Brain pericyte (primary cell): Measurements from ENCODE around the gene OSBPL10.
"Not testable (repeated sequence)": the region's sequence is repeated elsewhere in the genome, so short reads cannot be mapped to it uniquely, and the experiment has no call there.

Experiments
- DNase-seq: peaks from one replicate; pipeline ENCODE4 v3.0.0-alpha.2; 2012; ENCODE audit warnings: low read depth, low spot score

The OSBPL10 gene, protein sequence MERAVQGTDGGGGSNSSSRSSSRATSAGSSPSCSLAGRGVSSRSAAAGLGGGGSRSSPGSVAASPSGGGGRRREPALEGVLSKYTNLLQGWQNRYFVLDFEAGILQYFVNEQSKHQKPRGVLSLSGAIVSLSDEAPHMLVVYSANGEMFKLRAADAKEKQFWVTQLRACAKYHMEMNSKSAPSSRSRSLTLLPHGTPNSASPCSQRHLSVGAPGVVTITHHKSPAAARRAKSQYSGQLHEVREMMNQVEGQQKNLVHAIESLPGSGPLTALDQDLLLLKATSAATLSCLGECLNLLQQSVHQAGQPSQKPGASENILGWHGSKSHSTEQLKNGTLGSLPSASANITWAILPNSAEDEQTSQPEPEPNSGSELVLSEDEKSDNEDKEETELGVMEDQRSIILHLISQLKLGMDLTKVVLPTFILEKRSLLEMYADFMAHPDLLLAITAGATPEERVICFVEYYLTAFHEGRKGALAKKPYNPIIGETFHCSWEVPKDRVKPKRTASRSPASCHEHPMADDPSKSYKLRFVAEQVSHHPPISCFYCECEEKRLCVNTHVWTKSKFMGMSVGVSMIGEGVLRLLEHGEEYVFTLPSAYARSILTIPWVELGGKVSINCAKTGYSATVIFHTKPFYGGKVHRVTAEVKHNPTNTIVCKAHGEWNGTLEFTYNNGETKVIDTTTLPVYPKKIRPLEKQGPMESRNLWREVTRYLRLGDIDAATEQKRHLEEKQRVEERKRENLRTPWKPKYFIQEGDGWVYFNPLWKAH

DNA sequence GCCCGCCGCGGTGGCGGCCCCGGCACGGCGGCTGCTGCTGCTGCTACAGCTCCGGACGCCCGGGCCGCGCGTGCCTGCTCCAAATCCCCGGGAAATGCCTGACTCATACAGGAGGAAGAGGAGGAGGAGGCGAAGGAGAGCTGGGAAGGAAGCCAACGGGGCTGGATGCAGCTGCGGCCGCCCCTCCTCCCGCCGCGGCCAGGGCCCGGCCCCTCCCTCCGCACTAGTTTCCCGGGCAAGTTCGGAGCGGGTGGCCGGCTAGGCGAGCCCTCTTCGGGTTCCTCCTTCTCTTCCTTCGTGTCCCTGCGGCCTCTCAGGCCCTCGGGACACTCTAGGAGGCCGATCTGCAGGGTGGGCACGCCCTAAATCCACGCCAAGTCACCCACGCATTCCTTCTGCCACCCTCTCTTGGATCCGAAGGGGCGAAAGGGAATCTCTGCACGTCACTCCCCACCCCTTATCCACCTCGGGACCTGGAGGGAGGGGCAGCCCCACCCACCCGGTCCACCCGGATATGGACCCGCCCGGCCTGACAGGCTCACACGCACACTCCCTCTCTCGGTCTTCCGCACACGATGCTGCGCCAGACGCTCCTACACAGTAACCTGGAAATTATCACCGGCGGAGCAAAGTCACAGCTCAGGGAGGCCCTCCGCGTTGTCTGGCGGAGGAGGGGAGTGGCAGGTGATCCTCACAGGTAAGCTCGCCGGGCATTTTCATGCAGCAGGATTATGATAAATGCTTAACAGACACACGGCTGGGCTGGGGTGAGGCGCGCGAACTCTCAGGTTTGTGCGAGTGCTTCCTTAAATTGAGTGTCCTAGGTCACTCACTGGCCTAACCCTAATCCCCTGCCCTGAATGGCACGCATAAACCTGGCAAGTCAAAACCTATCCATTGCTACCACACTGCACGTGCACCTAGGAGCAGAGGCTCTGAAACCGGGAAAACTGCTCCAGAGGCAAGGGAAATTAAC is at the start of gene OSBPL10, which contains the start of gene ZNF860:
Gene OSBPL10, minus strand, starts transcription at position 57 of the 976 bp plus-strand sequence. CDS start 83 bp downstream, outside the sequence.
Gene ZNF860, plus strand, starts transcription at position 545 of the 976 bp plus-strand sequence. CDS start 7,330 bp downstream, outside the sequence.
- peak; percentile 71 for DNase-seq

DNA sequence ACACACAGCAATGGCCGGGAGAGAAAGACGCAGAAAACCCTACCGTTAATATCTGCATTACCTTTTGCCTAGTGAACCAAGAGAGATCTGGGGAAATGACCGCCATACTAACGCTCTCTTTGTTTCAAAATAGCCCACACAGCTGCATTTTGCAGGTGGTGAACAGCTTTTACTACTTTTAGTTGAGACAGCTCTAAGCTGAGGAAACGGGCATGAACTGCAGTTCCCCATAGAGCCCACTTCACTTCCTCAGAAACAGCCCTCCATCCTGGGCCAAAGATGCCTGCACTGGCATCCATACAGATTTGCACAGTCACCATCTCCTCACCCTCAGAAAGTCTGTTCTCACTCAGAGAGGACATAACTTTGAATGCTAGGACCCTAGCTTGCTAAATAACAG is 45.5 kb upstream of the OSBPL10 start:
- DNase-seq, result no peak

DNA sequence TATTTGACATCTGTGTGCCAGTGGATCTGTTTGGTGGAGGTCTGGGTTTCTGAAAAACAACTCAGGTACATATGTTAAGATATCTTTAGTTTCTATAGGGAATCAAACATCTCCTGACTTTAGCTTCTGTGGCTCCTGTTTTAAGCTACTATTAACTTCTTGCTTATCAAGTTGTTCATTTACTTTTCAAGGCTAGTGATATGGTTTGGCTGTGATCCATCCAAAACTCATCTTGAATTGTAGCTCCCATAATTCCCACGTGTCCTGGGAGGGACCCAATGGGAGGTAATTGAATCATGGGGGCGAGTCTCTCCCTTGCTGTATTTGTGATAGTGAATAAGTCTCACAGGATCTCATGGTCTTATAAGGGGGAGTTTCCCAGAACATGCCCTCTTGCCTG is 41.9 kb upstream of the OSBPL10 start:
- no peak for DNase-seq

DNA sequence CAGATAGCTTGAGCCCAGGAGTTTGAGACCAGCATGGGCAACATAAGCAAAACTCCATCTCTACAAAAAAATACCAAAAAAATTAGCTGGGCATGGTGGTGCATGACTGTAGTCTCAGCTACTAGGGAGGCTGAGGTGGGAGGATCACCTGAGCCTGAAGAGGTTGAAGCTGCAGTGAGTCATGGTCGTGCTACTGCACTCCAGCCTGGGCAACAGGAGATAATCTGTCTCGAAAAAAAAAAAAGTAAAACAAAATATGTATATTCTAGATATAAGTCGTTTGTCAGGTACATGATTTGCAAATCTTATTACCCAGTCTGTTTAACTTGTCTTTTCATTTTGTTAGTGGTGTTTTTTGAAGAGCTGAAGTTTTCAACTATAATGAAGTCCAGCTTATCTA is 40.7 kb upstream of the OSBPL10 start:
- DNase-seq, result no peak

DNA sequence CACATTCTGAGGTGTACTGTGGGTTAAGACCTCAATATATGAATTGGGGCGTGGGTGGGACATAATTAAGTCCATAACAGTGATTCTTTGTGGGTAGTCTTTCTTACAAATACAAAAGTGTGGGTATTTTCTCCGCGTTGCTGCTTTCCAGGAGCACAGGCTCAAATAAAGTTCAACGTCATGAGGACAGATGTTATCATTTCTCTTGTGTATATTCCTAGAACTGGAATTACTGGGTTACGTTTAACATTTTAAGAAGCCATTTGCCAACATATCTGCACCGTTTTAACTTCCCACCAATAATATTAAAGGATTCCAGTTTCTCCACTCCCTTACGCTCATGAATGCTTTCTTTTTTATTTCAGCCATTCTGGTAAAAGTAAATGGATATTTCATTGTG is 40.1 kb upstream of the OSBPL10 start:
- DNase-seq, result no peak

DNA sequence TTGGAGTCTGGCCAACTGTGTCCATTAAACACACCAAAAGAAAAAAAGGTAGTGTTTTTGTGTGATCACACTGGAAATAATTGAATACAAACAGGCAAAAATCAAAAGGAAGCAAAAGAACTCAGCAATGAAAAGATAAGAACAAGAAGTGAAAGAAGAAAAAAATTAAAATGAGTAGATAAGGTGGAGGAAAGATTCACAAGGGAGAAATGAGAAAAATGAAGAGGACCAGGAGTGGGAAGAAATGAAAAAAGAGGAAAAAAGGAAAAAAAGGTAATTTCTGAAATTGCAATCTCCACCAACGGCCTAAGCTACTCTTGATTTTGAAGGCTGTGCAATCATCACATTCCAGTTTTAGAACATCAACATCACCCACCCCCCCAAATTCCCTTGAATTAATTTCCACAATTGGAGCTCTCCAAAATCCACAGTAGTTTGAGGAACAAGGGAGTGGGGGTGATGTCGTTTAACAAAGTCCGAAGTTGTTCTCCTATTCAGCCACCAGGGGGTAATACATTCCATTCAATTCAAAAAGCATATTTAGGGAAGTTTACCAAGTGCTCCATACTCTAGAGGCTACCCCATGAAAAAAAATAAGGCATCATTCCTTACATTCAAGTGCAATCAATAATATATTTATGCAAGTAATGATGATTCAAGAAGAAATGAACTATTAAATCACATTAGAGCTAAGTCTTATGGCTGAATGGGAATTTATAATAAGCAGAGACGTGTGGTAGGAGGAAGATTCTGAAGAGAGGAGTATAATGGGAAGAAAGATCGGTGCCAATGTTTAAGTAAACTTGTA is 37.9 kb upstream of the OSBPL10 start:
- peak; percentile 13 for DNase-seq

DNA sequence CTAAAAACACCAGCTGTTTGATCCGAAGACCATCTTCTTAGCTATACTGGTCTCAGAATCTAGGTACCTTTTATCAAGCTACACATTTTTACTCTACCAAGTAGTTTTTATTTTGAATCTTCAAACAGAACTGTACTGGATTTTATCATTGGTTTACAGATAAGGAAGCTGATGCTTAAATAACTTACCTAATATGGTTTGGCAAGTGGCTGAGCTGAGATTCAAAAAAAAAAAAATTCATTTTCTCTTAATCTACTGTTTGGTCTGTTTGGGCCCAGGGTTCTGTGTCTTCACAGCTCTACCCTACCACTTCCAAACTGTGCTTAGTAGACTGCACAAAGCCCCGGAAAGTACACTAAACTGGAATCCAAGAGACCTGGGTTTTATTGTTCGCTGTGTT is 36.2 kb upstream of the OSBPL10 start:
- DNase-seq, result no peak

DNA sequence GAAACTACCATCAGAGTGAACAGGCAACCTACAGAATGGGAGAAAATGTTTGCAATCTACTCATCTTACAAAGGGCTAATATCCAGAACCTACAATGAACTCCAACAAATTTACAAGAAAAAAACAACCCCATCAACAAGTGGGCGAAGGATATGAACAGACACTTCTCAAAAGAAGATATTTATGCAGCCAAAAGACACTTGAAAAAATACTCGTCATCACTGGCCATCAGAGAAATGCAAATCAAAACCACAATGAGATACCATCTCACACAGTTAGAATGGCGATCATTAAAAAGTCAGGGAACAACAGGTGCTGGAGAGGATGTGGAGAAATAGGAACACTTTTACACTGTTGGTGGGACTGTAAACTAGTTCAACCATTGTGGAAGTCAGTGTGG is 34.6 kb upstream of the OSBPL10 start:
- DNase-seq, result not testable (repeated sequence)

DNA sequence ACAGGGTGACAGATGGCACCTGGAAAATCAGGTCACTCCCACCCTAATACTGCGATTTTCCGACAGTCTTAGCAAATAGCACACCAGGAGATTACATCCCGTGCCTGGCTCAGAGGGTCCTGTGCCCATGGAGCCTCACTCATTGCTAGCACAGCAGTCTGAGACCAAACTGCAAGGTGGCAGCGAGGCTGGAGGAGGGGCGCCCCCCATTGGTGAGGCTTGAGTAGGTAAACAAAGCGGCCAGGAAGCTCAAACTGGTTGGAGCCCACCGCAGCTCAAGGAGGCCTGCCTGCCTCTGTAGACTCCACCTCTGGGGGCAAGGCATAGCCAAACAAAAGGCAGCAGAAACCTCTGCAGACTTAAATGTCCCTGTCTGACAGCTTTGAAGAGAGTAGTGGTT is 29.6 kb upstream of the OSBPL10 start:
- not testable (repeated sequence) for DNase-seq

DNA sequence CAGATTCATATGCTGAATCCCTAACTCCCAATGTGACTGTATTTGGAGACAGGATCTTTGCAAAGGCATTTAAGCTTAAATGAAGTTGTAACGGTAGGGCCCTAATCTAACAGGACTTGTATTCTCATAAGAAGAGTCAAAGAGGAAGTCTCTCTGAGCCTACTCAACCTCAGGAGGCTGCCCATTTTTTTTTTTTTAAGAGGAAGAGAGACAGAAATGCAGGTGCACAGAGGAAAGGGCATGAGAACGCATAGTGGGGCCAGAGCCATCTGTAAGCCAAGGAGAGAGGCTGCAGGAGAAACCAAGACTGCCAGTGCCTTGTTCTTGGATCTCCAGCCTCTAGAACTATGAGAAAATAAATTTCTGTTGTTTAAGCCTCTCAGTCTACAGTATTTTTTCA is 28.9 kb upstream of the OSBPL10 start:
- no peak for DNase-seq

DNA sequence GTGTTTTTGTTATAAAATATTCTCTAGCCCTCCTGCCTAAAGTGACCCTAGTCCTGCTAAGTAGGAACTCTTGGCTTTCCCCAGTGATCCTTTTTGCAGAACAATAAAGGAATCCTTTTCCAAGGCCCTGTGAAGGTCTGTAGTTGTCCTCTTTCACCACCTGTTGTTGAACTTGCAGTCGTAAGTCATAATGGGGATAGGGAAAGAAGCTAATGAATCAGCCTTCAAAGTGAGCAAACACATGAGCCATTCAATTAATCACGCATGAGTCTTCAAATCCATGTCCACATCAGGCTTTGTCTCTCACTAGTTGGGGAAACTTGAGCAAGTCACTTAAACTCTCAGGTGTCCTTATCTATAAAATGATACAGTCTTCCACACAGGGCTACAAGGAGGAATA is 28.0 kb upstream of the OSBPL10 start:
- DNase-seq, result no peak

DNA sequence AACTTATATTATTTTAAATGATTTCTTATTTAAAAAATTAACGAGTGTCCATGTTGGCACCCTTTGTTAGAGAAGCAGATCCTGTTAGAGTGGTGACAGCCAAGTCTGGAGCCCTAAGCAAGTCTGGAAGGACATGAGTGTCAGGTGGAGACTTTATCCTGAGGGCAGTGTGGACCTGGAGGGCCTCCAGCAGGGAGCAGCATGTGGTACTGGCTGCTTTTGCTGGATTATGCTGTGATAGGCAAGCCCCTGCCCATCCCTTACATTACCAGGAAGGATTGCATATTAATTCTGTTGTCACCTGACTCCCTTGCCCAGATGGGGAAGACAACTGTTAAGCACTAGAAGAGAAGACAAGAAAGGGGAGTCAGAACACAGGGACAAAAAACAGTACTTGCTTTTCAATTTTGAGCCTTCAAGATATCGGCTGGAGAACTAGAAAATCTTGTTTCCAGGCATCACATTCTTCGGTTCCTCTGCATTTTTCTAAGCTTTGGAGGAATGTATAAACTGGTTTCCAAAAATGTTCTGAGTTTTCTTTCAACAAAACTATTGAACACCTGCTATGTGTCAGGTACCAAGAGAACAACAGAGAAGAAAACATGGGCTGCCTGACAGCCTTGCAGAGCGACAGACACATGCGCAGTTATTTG is 23.2 kb upstream of the OSBPL10 start:
- no peak for DNase-seq

DNA sequence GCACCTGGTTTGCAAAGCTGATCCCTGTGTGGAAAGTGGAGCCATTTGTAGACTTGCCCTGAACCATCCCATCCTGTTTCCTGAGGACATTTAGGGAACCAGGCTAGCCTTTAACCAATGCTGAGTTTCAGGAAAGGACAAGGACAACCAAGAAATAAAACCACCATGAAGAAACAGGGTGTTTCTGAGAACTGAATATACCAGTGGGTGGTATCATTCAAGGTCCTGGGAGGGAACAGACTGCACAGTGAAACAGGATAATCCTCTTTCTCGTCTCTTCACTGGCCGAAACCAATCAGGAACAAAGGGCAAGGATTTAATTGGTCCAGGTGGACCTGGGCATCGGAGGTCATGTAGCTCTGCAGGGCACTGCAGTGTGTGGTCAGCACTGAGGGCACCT is 22.3 kb upstream of the OSBPL10 start:
- DNase-seq, result no peak

DNA sequence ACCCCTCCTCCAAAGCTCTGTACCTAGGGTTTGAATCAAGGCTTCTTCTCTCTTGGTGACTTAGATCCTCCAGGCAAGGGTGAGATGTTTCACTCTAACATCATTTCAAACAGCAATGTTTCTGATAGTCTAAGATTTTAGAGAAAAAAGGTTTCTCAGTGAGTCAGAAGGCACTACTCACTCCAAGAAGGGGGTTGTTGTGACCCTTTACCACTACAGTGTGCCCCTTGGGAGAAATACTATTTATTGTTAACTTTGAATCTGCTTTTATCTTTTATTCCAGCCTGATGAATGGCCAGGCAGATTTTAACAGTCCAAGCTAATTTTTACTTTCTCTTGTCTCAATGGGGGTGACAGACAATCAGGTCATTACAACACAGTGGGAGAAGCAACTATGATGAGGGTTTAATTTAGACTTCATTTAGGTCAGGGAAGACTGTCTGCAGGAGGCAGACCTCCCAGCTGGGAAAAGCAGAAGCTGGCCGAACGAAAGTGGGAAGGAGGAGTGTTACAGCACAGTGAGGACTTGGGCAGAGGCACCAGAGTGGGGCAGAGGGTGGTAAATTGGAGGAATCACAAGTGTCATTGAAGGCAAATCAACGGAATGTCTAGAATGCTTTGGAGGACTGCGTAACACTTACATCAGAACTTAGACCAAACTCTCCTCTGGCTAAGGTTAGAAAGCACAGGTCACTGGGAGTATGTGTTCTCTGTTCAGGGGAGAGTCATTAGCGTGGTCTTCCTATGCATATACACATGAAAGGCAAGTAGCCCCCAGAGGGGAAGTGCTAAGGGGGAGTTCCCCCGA is 21.7 kb upstream of the OSBPL10 start:
- DNase-seq, result peak; percentile 11

DNA sequence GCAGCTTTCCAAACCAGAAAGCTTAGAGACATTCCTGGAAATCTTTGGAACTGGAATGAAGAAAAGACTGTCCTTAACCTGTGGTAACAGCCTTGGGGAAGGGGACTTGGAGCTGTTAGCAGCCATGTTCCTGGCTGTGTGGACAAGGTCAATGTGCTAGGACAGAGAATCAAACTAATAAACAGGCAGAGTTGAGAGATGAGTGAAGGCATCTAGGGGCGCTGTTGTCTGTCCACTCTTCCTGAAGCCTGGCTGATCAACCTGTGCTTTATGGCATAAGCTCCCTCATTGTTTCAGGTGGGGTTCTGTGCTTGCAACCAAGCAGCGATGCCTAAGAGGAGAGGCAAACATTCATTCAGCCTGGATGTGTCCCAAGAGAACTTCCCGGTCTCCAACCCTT is 19.8 kb upstream of the OSBPL10 start:
- no peak for DNase-seq

DNA sequence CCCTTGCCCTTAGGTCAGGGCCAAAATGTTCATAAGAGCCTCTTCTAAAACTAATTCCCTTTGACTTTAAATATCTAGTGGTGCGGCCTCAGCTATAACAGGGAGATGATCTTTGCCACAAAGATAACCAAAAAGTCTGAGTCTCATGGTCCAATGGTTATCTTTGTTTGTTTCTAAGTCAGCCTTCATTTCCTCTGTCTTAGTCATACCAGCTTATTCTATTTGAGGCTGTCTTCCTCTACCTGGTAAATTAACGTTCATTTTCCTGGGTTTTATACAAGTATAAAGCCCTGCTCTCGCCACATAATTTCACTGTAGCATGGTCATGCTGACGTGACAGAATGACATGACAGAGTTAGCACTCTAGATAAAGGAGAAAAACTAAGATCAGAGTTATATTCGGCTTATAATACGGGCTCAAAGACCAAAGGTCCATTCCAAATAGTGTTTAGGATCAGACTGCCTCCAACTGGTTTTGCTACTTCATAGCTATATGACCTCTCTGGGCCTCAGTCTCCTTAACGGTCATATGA is 18.9 kb upstream of the OSBPL10 start:
- no peak for DNase-seq

DNA sequence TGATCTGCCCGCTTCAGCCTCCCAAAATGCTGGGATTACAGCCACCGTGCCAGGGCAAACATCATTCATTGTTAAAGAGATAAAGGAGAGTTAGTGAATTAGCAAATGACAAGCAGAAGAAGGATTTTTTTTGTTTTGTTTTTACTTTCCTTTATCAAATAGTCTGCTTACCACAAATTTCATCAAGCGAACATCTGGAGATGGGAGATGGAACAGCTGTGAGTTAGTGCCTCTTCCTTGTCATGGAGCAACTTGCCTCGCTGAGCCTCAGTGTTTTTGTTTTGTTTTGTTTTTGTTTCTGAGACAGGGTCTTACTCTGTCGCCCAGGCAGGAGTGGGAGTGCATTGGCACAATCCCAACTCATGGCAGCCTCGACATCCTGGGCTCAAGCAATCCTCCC is 16.4 kb upstream of the OSBPL10 start:
- DNase-seq, result no peak

DNA sequence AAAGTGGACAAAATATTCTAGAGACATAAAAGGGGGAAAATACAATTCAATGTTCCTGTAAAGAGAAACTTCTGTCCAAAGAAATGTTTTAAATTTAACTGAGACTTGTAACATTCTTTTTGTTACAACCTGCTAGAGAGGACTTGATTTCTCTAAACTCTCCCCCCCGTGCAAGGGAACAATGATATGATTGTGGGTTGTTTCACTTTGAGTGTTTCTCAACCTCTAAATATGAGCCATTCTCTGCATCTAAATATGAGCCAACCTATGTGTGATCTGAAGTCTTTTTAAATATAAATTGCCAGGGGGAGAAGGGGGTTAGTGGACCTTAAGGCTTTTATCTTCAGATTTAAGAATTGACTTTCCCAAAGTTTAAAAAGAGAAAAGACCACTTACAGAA is 15.1 kb upstream of the OSBPL10 start:
- DNase-seq, result no peak

DNA sequence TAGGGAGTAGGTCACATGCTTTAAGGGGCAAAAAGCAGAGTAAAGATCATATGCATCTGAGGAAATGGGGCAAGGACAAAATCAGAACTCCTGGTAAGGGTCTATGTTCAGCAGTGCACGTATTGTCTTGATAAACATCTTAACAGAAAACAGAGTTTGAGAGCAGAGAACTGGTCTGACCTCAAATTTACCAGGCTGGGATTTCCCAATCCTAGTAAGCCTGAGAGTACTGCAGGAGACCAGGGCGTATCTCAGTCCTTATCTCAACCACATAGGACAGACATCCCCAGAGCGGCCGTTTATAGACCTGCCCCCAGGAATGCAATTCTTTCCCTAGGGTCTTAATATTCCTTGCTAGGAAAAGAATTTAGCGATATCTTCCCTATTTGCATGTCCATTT is 14.0 kb upstream of the OSBPL10 start:
- not testable (repeated sequence) for DNase-seq
